Uterus (tissue), 2 donors: ENCODE measurements around the gene ZNF850.

ENCODE experiments used
- CTCF ChIP-seq, 4 experiments: fragments of 200-600 bp in 2 of 4; fragments of 450-650 bp in 2 of 4; sonication (generic) in 2 of 4; IDR thresholded peaks; one replicate each; pipeline ENCODE4 v1.5.1; 2016 to 2019; ENCODE audit warnings: antibody characterized with exemption in 4 of 4, mild to moderate bottlenecking in 2 of 4, moderate library complexity in 1 of 4
- POLR2A ChIP-seq, 2 donors: fragments of 450-650 bp; IDR thresholded peaks; one replicate each; pipeline ENCODE4 v1.6.1; 2016; ENCODE audit warnings: antibody characterized with exemption in 2 of 2, mild to moderate bottlenecking in 1 of 2, moderate library complexity in 1 of 2

- TF ChIP-seq CTCF (IDR thresholded peaks at IDR 0.05) (no peak), POLR2A (IDR thresholded peaks at IDR 0.05) (no peak)
Observed at GRCh38 chr19:36719687-36720556, 52.7 kb downstream of the ZNF850 start.
